ENCODE results near the gene F5. TPM values are rescaled to one million over a fixed set of nuclear protein-coding genes. Genes with fewer than 3 reads are reported as not detected.

The F5 gene
- total and polyA plus RNA-seq, 2 of the 13 experiments (the other 11 are each of a cell fraction or from before 2014, with no cell fraction given): 38.3 to 64.0 TPM

DNA sequence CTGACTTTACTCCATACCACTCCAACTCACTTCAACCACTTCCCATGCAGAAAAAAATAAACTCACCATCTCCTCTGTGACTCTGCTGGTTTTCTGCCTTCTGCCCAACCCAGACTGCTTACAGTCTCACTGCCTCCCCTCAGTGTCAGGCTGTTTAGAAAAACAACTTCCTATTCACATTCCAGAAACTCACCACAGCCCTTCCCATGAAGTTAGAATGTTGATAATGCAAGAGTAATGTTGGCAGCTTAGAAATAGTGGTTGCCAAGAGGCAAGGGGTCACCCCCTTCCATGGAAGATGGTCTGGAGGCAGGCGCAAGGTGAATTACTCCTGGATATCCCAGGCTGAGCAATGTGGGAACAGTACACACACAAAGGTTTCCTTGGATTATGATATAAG lies 43.7 kb upstream of the F5 start, which contains the start of gene SELP:
Gene SELP, minus strand, starts transcription at position 119 of the 400 bp plus-strand sequence. Its CDS starts 50 bp downstream, at position 69.
- Histone ChIP-seq H3K79me2 (ENCODE audit: insufficient read depth, low read length) (no peaks in the 10 kb centered on the region), H2AFZ (ENCODE audit: low read length) (no peak within 1 kb of the TSS), H3K4me3 (replicated peaks in 1 of 3; ENCODE audit: insufficient read depth in 1 of 3, low read depth in 2 of 3, low read length in 3 of 3) (no peak within 1 kb of the TSS), H4K20me1 (ENCODE audit: insufficient read depth, low read length) (no peaks in the 10 kb centered on the region), H3K27ac (ENCODE audit: extremely low read length, insufficient read depth, low read length) (no peak within 1 kb of the TSS), H3K27me3 (ENCODE audit: control insufficient read depth in 1 of 2, insufficient read depth in 2 of 2, low read length in 2 of 2) (peaks cover 0 to 8% of the 10 kb centered on the region in 2 experiments; a peak in 1 of 5 replicates), H3K4me1 (ENCODE audit: insufficient read depth, low read length) (no peaks in the 10 kb centered on the region), H3K4me2 (ENCODE audit: low read depth, low read length) (no peak within 1 kb of the TSS), H3K9ac (ENCODE audit: insufficient read depth, low read depth, low read length) (no peak within 1 kb of the TSS), H3K9me3 (ENCODE audit: low read length) (peaks cover 12% of the 10 kb centered on the region), H3K36me3 (replicated peaks in 1 of 2; ENCODE audit: control insufficient read depth in 1 of 2, insufficient read depth in 2 of 2, low read length in 2 of 2) (no peaks in the 10 kb centered on the region)
- ChIA-PET POLR2A (no interaction called here), CTCF (ENCODE audit: low intra/inter-chr PET ratio, low total read pairs) (no interaction called here)
- DNase-seq (ENCODE audit: low spot score) (no peak), ATAC-seq (no peak), FAIRE-seq (no peak)
- WGBS (ENCODE audit: low lambda C conversion rate): 92% methylated on average over 1 of the region's 1 CpG
- intact Hi-C loops (cut with micrococcal nuclease; ENCODE audit: unreplicated experiment): no loop called here
- in situ Hi-C loops (cut with HindIII; ENCODE audit: extremely low pct_ligation_motif_present, low pct_unique_long_range_greater_than_20kb): no loop called here
- BruUV-seq (replicated peaks): no TSS peak
- TF ChIP-seq AKAP8 (CRISPR knock-in tag; IDR thresholded peaks at IDR 0.05) (no peak), JARID2 (CRISPR knock-in tag; IDR thresholded peaks at IDR 0.05; ENCODE audit: insufficient replicate concordance) (no peak), TBP (CRISPR knock-in tag; IDR thresholded peaks at IDR 0.05) (no peak), ZNF737 (CRISPR knock-in tag; IDR thresholded peaks at IDR 0.05; ENCODE audit: borderline replicate concordance) (no peak), GPN1 (CRISPR knock-in tag; IDR thresholded peaks at IDR 0.05; ENCODE audit: borderline replicate concordance) (no peak), PBX3 (CRISPR knock-in tag; IDR thresholded peaks at IDR 0.05; ENCODE audit: borderline replicate concordance) (no peak), GATAD1 (CRISPR knock-in tag; IDR thresholded peaks at IDR 0.05) (no peak), HMG20B (CRISPR knock-in tag; conservative IDR thresholded peaks at IDR 0.05) (no peak), KLF12 (CRISPR knock-in tag; IDR thresholded peaks at IDR 0.05; ENCODE audit: borderline replicate concordance) (no peak), ZNF44 (CRISPR knock-in tag; IDR thresholded peaks at IDR 0.05) (no peak), REPIN1 (CRISPR knock-in tag; IDR thresholded peaks at IDR 0.05; ENCODE audit: borderline replicate concordance, low read depth) (no peak), ZNF275 (CRISPR knock-in tag; IDR thresholded peaks at IDR 0.05; ENCODE audit: borderline replicate concordance) (no peak), MTF1 (CRISPR knock-in tag; IDR thresholded peaks at IDR 0.05) (no peak), HOXD1 (CRISPR knock-in tag; IDR thresholded peaks at IDR 0.05) (no peak), MTF2 (CRISPR knock-in tag; IDR thresholded peaks at IDR 0.05; ENCODE audit: borderline replicate concordance) (no peak)
- TF ChIP-seq, protein P1, sequence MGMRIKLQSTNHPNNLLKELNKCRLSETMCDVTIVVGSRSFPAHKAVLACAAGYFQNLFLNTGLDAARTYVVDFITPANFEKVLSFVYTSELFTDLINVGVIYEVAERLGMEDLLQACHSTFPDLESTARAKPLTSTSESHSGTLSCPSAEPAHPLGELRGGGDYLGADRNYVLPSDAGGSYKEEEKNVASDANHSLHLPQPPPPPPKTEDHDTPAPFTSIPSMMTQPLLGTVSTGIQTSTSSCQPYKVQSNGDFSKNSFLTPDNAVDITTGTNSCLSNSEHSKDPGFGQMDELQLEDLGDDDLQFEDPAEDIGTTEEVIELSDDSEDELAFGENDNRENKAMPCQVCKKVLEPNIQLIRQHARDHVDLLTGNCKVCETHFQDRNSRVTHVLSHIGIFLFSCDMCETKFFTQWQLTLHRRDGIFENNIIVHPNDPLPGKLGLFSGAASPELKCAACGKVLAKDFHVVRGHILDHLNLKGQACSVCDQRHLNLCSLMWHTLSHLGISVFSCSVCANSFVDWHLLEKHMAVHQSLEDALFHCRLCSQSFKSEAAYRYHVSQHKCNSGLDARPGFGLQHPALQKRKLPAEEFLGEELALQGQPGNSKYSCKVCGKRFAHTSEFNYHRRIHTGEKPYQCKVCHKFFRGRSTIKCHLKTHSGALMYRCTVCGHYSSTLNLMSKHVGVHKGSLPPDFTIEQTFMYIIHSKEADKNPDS (CRISPR knock-in tag; IDR thresholded peaks at IDR 0.05): no peak
- TF ChIP-seq, protein P2, sequence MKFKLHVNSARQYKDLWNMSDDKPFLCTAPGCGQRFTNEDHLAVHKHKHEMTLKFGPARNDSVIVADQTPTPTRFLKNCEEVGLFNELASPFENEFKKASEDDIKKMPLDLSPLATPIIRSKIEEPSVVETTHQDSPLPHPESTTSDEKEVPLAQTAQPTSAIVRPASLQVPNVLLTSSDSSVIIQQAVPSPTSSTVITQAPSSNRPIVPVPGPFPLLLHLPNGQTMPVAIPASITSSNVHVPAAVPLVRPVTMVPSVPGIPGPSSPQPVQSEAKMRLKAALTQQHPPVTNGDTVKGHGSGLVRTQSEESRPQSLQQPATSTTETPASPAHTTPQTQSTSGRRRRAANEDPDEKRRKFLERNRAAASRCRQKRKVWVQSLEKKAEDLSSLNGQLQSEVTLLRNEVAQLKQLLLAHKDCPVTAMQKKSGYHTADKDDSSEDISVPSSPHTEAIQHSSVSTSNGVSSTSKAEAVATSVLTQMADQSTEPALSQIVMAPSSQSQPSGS (CRISPR knock-in tag; IDR thresholded peaks at IDR 0.05): no peak

All from HepG2 (cell line).